Gastrocnemius medialis (tissue), 4 donors: ENCODE measurements around the gene GPC6.

ENCODE experiments used
- POLR2A ChIP-seq, 2 donors: fragments of 450-650 bp; IDR thresholded peaks; one replicate each; pipeline ENCODE4 v1.6.1; 2017; ENCODE audit warnings: antibody characterized with exemption in 2 of 2, mild to moderate bottlenecking in 2 of 2, moderate library complexity in 2 of 2
- TF ChIP-seq, protein P1 (sequence below), 5 experiments: fragments of 450-650 bp in 3 of 5; fragments of 200-600 bp in 2 of 5; sonication (generic) in 2 of 5; IDR thresholded peaks in 4 of 5; conservative IDR thresholded peaks in 1 of 5; 1 replicate in 4 of 5; 2 replicates in 1 of 5; pipeline ENCODE4 v1.5.1; 2016 to 2019; ENCODE audit warnings: antibody characterized with exemption in 5 of 5, mild to moderate bottlenecking in 3 of 5, moderate library complexity in 3 of 5

DNA sequence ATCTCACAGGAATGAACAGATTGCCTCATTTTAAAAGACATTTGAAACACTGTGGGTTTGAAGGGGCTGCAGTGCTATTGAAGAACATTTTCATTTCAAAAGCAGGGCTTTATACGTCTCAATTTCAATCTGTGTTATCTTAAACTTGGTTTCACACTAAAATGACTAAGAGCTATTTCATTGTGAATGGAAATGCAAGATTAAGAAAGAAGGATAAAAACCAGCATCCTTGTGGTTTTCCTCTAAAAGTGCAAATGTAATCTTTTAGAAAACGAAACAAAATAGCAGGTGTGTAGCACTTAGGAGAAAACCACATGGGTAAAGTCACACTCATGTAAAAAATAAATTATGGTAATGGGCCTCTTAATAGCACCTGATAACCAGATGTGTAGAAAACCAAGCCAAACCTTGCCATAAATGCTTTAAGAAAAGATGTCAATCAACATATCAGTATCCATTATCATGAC lies 397.7 kb downstream of the GPC6 start:
- TF ChIP-seq, protein P1, sequence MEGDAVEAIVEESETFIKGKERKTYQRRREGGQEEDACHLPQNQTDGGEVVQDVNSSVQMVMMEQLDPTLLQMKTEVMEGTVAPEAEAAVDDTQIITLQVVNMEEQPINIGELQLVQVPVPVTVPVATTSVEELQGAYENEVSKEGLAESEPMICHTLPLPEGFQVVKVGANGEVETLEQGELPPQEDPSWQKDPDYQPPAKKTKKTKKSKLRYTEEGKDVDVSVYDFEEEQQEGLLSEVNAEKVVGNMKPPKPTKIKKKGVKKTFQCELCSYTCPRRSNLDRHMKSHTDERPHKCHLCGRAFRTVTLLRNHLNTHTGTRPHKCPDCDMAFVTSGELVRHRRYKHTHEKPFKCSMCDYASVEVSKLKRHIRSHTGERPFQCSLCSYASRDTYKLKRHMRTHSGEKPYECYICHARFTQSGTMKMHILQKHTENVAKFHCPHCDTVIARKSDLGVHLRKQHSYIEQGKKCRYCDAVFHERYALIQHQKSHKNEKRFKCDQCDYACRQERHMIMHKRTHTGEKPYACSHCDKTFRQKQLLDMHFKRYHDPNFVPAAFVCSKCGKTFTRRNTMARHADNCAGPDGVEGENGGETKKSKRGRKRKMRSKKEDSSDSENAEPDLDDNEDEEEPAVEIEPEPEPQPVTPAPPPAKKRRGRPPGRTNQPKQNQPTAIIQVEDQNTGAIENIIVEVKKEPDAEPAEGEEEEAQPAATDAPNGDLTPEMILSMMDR (IDR thresholded peaks at IDR 0.05 in 4 of 5, conservative IDR thresholded peaks at IDR 0.05 in 1 of 5): no peak
- no peak for TF ChIP-seq POLR2A (IDR thresholded peaks at IDR 0.05)
